ENCODE measurements around the gene RDH12.

The RDH12 gene

GRCh38 chr14:67749341-67750084, 47.8 kb downstream of the RDH12 start:
- Histone ChIP-seq H3K79me1 (replicated peaks; ENCODE audit: low read length, poor library complexity, severe bottlenecking) (no peaks in the 10 kb centered on the region), H3K14ac (ENCODE audit: low read length in 2 of 2) (no peak overlapping the region), H3K23ac (ENCODE audit: low read length in 2 of 2) (no peak overlapping the region), H3K9me3 (ENCODE audit: control insufficient read depth, low read length) (no peaks in the 10 kb centered on the region), H3K4ac (ENCODE audit: low read depth in 1 of 2, low read length in 2 of 2) (no peak overlapping the region), H4K91ac (ENCODE audit: low read length) (no peak overlapping the region), H4K8ac (ENCODE audit: low read length) (no peak overlapping the region), H2AK5ac (ENCODE audit: low read length, severe bottlenecking) (no peak overlapping the region), H3K4me2 (ENCODE audit: low read length, poor library complexity, severe bottlenecking) (no peak overlapping the region), H2BK5ac (ENCODE audit: low read depth, low read length, poor library complexity, severe bottlenecking) (peak overlapping the region; percentile 1), H2BK120ac (ENCODE audit: low read depth, low read length) (no peak overlapping the region), H2AFZ (ENCODE audit: low read depth, low read length) (no peak overlapping the region), H3K9ac (ENCODE audit: low read length) (no peak overlapping the region), H3K27ac (ENCODE audit: low read length, poor library complexity, severe bottlenecking) (no peak overlapping the region), H3K36me3 (ENCODE audit: control insufficient read depth in 1 of 2, insufficient read depth in 2 of 2, low read depth in 1 of 2, low read length in 2 of 2) (peaks cover 50 to 83% of the 10 kb centered on the region in 2 experiments), H3K4me1 (ENCODE audit: control insufficient read depth, insufficient read depth, low read depth, low read length) (peaks cover 2% of the 10 kb centered on the region), H3K27me3 (ENCODE audit: control insufficient read depth in 1 of 2, insufficient read depth in 1 of 2, low read length in 2 of 2) (no peaks in the 10 kb centered on the region), H2BK12ac (ENCODE audit: low read length in 2 of 2) (no peak overlapping the region), H2BK15ac (ENCODE audit: low read depth, poor library complexity, severe bottlenecking) (no peak overlapping the region), H3K18ac (ENCODE audit: low read depth in 1 of 2, low read length in 2 of 2) (no peak overlapping the region), H3K4me3 (ENCODE audit: insufficient read depth in 1 of 2, low read depth in 1 of 2, low read length in 2 of 2) (no peak overlapping the region)
- WGBS = 97% methylated on average over 5 of the region's 6 CpGs
- DNase-seq = no peak

- Histone ChIP-seq H3K18ac (ENCODE audit: low read depth in 1 of 2, low read length in 2 of 2) (no peak overlapping the region), H3K23ac (ENCODE audit: low read length in 2 of 2) (no peak overlapping the region), H2BK120ac (ENCODE audit: low read depth, low read length) (no peak overlapping the region), H2BK5ac (ENCODE audit: low read depth, low read length, poor library complexity, severe bottlenecking) (no peak overlapping the region), H2AFZ (ENCODE audit: low read depth, low read length) (no peak overlapping the region), H3K79me1 (replicated peaks; ENCODE audit: low read length, poor library complexity, severe bottlenecking) (no peaks in the 10 kb centered on the region), H2BK15ac (ENCODE audit: low read depth, poor library complexity, severe bottlenecking) (no peak overlapping the region), H2BK12ac (ENCODE audit: low read length in 2 of 2) (no peak overlapping the region), H3K14ac (ENCODE audit: low read length in 2 of 2) (no peak overlapping the region), H4K91ac (ENCODE audit: low read length) (no peak overlapping the region), H3K9ac (ENCODE audit: low read length) (no peak overlapping the region), H4K8ac (ENCODE audit: low read length) (no peak overlapping the region), H2AK5ac (ENCODE audit: low read length, severe bottlenecking) (no peak overlapping the region), H3K36me3 (ENCODE audit: control insufficient read depth in 1 of 2, insufficient read depth in 2 of 2, low read depth in 1 of 2, low read length in 2 of 2) (peaks cover 41 to 85% of the 10 kb centered on the region in 2 experiments), H3K9me3 (ENCODE audit: control insufficient read depth, low read length) (no peaks in the 10 kb centered on the region), H3K4ac (ENCODE audit: low read depth in 1 of 2, low read length in 2 of 2) (no peak overlapping the region), H3K4me3 (ENCODE audit: insufficient read depth in 1 of 2, low read depth in 1 of 2, low read length in 2 of 2) (no peak overlapping the region), H3K27me3 (ENCODE audit: control insufficient read depth in 1 of 2, insufficient read depth in 1 of 2, low read length in 2 of 2) (no peaks in the 10 kb centered on the region), H3K4me1 (ENCODE audit: control insufficient read depth, insufficient read depth, low read depth, low read length) (peaks cover 2% of the 10 kb centered on the region), H3K4me2 (ENCODE audit: low read length, poor library complexity, severe bottlenecking) (no peak overlapping the region), H3K27ac (ENCODE audit: low read length, poor library complexity, severe bottlenecking) (no peak overlapping the region)
- 94% methylated on average over 1 of the region's 1 CpG for whole genome bisulfite sequencing
- DNase-seq = no peak
These were observed 54.8 kb downstream of the RDH12 start for GRCh38 chr14:67756496-67756895.

GRCh38 chr14:67757175-67757574, 55.5 kb downstream of the RDH12 start:
- H3K23ac ChIP-seq (ENCODE audit: low read length in 2 of 2) = no peak overlapping the region
- no peak overlapping the region for H3K18ac ChIP-seq (ENCODE audit: low read depth in 1 of 2, low read length in 2 of 2)
- WGBS = 95% methylated on average over 3 of the region's 3 CpGs
- no peak overlapping the region for H3K9ac ChIP-seq (ENCODE audit: low read length)
- H3K14ac ChIP-seq (ENCODE audit: low read length in 2 of 2) = peak overlapping the region in 1 of 2 experiments; percentile 11
- H2BK12ac ChIP-seq (ENCODE audit: low read length in 2 of 2) = no peak overlapping the region
- H2AK5ac ChIP-seq (ENCODE audit: low read length, severe bottlenecking) = no peak overlapping the region
- no peak overlapping the region for H3K4ac ChIP-seq (ENCODE audit: low read depth in 1 of 2, low read length in 2 of 2)
- no peaks in the 10 kb centered on the region for H3K79me1 ChIP-seq (replicated peaks; ENCODE audit: low read length, poor library complexity, severe bottlenecking)
- no peak overlapping the region for H3K4me2 ChIP-seq (ENCODE audit: low read length, poor library complexity, severe bottlenecking)
- no peaks in the 10 kb centered on the region for H3K27me3 ChIP-seq (ENCODE audit: control insufficient read depth in 1 of 2, insufficient read depth in 1 of 2, low read length in 2 of 2)
- no peak overlapping the region for H2BK15ac ChIP-seq (ENCODE audit: low read depth, poor library complexity, severe bottlenecking)
- peaks cover 38 to 86% of the 10 kb centered on the region in 2 experiments for H3K36me3 ChIP-seq (ENCODE audit: control insufficient read depth in 1 of 2, insufficient read depth in 2 of 2, low read depth in 1 of 2, low read length in 2 of 2)
- no peak overlapping the region for H4K8ac ChIP-seq (ENCODE audit: low read length)
- no peak overlapping the region for H2AFZ ChIP-seq (ENCODE audit: low read depth, low read length)
- no peaks in the 10 kb centered on the region for H3K9me3 ChIP-seq (ENCODE audit: control insufficient read depth, low read length)
- no peak overlapping the region for H3K27ac ChIP-seq (ENCODE audit: low read length, poor library complexity, severe bottlenecking)
- H2BK5ac ChIP-seq (ENCODE audit: low read depth, low read length, poor library complexity, severe bottlenecking) = no peak overlapping the region
- no peak overlapping the region for H2BK120ac ChIP-seq (ENCODE audit: low read depth, low read length)
- H4K91ac ChIP-seq (ENCODE audit: low read length) = no peak overlapping the region
- H3K4me1 ChIP-seq (ENCODE audit: control insufficient read depth, insufficient read depth, low read depth, low read length) = peaks cover 2% of the 10 kb centered on the region
- H3K4me3 ChIP-seq (ENCODE audit: insufficient read depth in 1 of 2, low read depth in 1 of 2, low read length in 2 of 2) = no peak overlapping the region
- no peak for DNase-seq

- Histone ChIP-seq H3K9me3 (ENCODE audit: control insufficient read depth, low read length) (no peaks in the 10 kb centered on the region), H3K14ac (ENCODE audit: low read length in 2 of 2) (no peak overlapping the region), H3K4me1 (ENCODE audit: control insufficient read depth, insufficient read depth, low read depth, low read length) (no peaks in the 10 kb centered on the region), H2BK5ac (ENCODE audit: low read depth, low read length, poor library complexity, severe bottlenecking) (no peak overlapping the region), H3K27ac (ENCODE audit: low read length, poor library complexity, severe bottlenecking) (no peak overlapping the region), H2BK12ac (ENCODE audit: low read length in 2 of 2) (no peak overlapping the region), H2BK120ac (ENCODE audit: low read depth, low read length) (no peak overlapping the region), H4K8ac (ENCODE audit: low read length) (no peak overlapping the region), H2AFZ (ENCODE audit: low read depth, low read length) (no peak overlapping the region), H3K4me2 (ENCODE audit: low read length, poor library complexity, severe bottlenecking) (no peak overlapping the region), H3K4me3 (ENCODE audit: insufficient read depth in 1 of 2, low read depth in 1 of 2, low read length in 2 of 2) (no peak overlapping the region), H2AK5ac (ENCODE audit: low read length, severe bottlenecking) (no peak overlapping the region), H3K23ac (ENCODE audit: low read length in 2 of 2) (no peak overlapping the region), H2BK15ac (ENCODE audit: low read depth, poor library complexity, severe bottlenecking) (no peak overlapping the region), H3K18ac (ENCODE audit: low read depth in 1 of 2, low read length in 2 of 2) (no peak overlapping the region), H3K79me1 (replicated peaks; ENCODE audit: low read length, poor library complexity, severe bottlenecking) (no peaks in the 10 kb centered on the region), H3K9ac (ENCODE audit: low read length) (no peak overlapping the region), H3K36me3 (ENCODE audit: control insufficient read depth in 1 of 2, insufficient read depth in 2 of 2, low read depth in 1 of 2, low read length in 2 of 2) (peaks cover 28 to 86% of the 10 kb centered on the region in 2 experiments), H4K91ac (ENCODE audit: low read length) (no peak overlapping the region), H3K4ac (ENCODE audit: low read depth in 1 of 2, low read length in 2 of 2) (no peak overlapping the region), H3K27me3 (ENCODE audit: control insufficient read depth in 1 of 2, insufficient read depth in 1 of 2, low read length in 2 of 2) (no peaks in the 10 kb centered on the region)
- 100% methylated on average over 2 of the region's 2 CpGs for WGBS
- DNase-seq = no peak
These were observed 58.2 kb downstream of the RDH12 start for GRCh38 chr14:67759916-67760315.
